ENCODE measurements around the gene ACTL7A. TPM values are rescaled to one million over a fixed set of nuclear protein-coding genes. Genes with fewer than 3 reads are reported as not detected.
A peak's percentile ranks its signal among the peaks of the same experiment; 100 is the strongest.
"Not testable (repeated sequence)": the region's sequence is repeated elsewhere in the genome, so short reads cannot be mapped to it uniquely, and the experiment has no call there.

Gene ACTL7A
- total and polyA plus RNA-seq, 9 donors = not detected

DNA sequence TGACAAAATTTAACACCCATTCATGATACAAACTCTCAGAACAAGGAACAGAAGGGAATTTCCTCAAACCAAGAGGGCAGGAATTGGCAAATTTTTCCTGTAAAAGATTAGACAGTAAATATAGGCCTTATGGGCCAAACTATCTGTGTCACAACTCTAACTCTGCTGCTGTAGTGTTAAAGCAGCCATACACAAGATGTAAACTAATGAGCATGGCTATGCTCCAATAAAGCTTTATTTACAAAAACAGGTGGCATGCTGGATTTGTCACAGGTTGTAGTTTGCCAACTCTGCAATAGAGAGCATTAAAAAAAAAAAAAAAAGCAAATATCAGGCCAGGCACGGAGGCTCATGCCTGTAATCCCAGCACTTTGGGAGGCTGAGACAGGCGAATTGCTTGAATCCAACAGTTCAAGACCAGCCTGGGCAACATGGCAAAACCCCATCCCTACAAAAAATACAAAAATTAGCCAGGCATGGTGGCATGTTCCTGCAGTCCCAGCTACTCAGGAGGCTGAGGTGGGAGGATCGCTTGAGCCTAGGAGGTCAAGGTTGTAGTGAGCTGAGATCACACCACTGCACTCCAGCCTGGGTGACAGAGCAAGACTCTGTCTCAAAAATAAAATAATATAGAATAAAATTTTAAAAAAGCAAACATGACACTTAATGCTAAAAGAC lies 24.7 kb downstream of the ACTL7A start:
- H3K4me3 ChIP-seq (ENCODE audit: low read length); H3K27me3 ChIP-seq (ENCODE audit: control insufficient read depth, insufficient read depth, low read length); H3K9me3 ChIP-seq (replicated peaks; ENCODE audit: control insufficient read depth, low read depth, low read length); H3K4me1 ChIP-seq (ENCODE audit: control insufficient read depth, insufficient read depth, low read length); H3K27ac ChIP-seq (ENCODE audit: low read length): not testable (repeated sequence)
- WGBS (ENCODE audit: insufficient coverage) = 65% methylated on average over 2 of the region's 3 CpGs
- H3K36me3 ChIP-seq (ENCODE audit: control insufficient read depth, insufficient read depth, low read length) = peaks cover 50% of the 10 kb centered on the region
- DNase-seq = peak; percentile 6

DNA sequence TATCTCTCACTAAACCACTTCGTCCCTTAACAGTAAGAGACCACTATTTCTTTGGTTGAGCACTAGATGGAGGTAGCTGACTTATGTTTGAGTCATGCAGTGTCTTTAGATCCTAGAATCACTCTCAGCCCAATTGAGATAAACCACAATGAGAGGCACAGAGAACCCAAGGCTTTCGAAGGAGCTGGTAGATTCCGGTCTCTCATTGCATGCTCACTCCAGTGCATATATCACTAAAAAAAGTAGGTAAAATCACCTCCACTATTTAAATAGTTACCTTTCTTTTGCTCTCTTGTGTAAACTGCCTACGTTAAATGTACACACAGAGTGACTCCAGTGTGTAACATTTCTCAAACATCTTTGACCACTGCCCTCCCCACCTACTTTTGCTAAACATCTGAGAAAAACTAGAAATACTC lies 27.6 kb downstream of the ACTL7A start:
- Histone ChIP-seq H3K4me1 (ENCODE audit: control insufficient read depth, insufficient read depth, low read length) (no peaks in the 10 kb centered on the region), H3K4me3 (ENCODE audit: low read length) (no peak overlapping the region), H3K36me3 (ENCODE audit: control insufficient read depth, insufficient read depth, low read length) (peaks cover 56% of the 10 kb centered on the region), H3K9me3 (replicated peaks; ENCODE audit: control insufficient read depth, low read depth, low read length) (no peaks in the 10 kb centered on the region), H3K27ac (ENCODE audit: low read length) (no peak overlapping the region), H3K27me3 (ENCODE audit: control insufficient read depth, insufficient read depth, low read length) (no peaks in the 10 kb centered on the region)
- 100% methylated on average over 1 of the region's 4 CpGs for WGBS (ENCODE audit: insufficient coverage)
- no peak for DNase-seq

DNA sequence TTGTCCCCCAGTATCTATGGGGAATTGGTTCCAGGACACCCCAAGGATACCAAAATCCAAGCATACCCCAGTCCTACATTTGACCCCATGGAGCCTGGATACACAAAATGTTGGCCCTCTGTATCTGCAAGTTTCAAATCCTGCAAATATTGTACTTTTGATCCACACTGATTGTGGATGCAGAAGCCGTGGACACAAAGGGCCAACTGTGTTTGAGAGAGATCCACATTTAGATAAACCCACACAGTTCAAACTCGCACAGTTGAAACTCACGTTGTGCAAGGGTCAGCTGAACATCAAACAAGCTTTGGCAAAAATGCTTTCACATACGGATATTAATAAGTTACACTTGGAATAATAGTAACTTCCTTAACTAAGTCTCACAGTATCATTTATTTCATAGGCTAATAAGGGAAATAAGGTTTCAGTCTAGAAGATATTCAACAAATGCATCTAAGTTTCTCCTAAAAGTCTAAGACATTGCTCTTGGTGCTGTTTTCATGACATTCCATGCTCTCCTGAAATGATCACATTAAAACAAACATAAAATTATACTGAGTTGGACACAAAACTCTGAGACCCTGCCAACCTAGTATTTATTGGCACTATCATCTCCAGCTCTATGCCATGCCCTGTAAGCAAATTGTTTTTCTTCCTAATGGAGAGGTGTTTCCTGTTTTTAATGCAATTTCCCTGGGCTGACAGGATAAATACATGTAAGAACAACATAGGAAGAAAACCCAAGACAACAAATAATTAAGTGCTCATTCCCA lies 32.3 kb downstream of the ACTL7A start:
- 83% methylated on average over 1 of the region's 4 CpGs for WGBS (ENCODE audit: insufficient coverage)

DNA sequence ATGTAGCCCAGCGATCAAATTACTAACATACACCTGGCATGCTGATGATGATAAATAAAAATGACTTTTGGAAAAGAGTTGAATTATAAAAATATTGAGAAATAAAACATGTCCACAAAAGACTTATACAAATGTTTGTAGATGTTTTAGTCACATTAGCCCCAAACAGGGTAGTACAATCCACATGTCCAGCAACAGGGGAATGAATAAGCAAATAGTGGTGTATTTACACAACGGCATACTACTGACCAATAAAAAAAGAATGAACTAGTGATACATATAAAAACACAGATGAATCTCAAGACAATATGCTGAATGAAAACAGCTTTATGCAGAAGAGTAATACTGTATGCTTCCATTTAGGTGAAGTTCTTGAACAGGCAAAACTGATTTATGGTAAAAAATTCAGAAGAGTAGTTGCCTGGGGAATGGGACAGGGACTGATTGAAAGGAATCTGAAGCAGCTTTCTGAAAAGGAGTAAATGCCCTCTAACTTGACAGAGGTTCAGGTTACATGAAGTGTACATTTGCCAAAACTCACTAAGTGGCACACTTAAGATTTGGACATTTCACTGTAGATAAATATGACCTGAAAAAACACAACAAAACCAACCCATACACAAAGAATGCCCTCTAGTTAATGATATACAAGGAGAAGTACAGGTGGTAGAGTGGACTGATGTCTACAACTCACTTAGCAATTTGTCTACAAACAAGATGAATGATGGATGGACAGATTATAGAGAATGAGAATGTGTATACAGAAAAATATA lies 35.4 kb downstream of the ACTL7A start:
- WGBS (ENCODE audit: insufficient coverage) = no CpG with 5 or more reads among the region's 2 CpGs
- H3K9me3 ChIP-seq (replicated peaks; ENCODE audit: control insufficient read depth, low read depth, low read length) = no peaks in the 10 kb centered on the region
- H3K4me3 ChIP-seq (ENCODE audit: low read length) = no peak overlapping the region
- H3K36me3 ChIP-seq (ENCODE audit: control insufficient read depth, insufficient read depth, low read length) = peaks cover 56% of the 10 kb centered on the region
- no peaks in the 10 kb centered on the region for H3K4me1 ChIP-seq (ENCODE audit: control insufficient read depth, insufficient read depth, low read length)
- DNase-seq = no peak
- no peak overlapping the region for H3K27ac ChIP-seq (ENCODE audit: low read length)
- no peaks in the 10 kb centered on the region for H3K27me3 ChIP-seq (ENCODE audit: control insufficient read depth, insufficient read depth, low read length)

More for the DNA sequence above, 32.3 kb downstream of the ACTL7A start:
- H3K27me3 ChIP-seq (ENCODE audit: control insufficient read depth, insufficient read depth, low read length) = no peaks in the 10 kb centered on the region
- no peaks in the 10 kb centered on the region for H3K4me1 ChIP-seq (ENCODE audit: control insufficient read depth, insufficient read depth, low read length)
- DNase-seq = no peak
- H3K36me3 ChIP-seq (ENCODE audit: control insufficient read depth, insufficient read depth, low read length) = peaks cover 61% of the 10 kb centered on the region
- H3K27ac ChIP-seq (ENCODE audit: low read length) = no peak overlapping the region
- H3K4me3 ChIP-seq (ENCODE audit: low read length) = no peak overlapping the region
- no peaks in the 10 kb centered on the region for H3K9me3 ChIP-seq (replicated peaks; ENCODE audit: control insufficient read depth, low read depth, low read length)

DNA sequence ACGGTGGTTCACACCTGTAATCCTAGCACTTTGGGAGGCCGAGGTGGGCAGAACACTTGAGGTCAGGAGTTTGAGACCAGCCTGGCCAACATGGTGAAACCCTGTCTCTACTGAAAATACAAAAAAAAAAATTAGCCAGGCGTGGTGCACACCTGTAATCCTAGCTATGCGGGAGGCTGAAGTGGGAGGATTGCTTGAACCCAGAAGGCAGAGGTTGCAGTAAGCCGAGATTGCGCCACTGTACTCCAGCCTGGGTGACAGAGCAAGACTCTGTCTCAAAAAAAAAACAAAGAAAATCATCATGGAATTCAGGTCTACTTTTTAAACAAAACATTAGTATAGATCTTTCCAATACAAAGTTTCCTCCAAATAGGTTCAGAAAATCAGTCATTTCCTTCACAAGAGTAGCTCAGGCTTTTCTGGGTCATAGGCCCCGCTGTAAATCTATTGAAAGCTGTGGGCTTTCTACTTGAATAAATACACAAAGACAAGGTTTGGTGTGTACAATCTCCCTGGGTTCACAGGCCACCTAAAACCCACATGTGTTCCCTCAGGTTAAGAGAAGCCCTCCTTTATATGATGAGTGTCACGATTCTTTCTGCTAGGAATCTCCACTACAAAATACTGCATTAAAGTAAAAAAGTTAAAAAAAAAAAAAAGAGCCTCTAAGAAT lies 37.1 kb downstream of the ACTL7A start:
- H3K4me3 ChIP-seq (ENCODE audit: low read length); H3K27ac ChIP-seq (ENCODE audit: low read length): not testable (repeated sequence)
- no CpG with 5 or more reads among the region's 8 CpGs for WGBS (ENCODE audit: insufficient coverage)

DNA sequence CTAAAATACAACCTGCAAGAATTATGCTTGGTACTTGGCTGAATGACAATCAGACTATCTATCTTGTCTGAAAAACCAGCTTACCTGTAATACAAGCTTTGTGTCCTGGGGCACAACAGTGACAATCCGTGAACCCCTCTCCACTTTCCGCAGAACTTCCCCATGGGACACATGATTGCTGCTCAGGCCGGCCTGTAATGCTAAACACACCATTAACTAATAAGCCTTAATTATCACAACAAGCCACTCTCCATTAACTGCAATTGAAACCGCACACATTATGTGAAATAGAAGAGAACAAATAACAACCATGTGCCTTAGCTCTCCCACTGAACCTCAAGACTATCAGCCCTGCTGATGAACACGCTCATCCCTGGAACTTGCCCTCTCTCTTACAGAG lies 38.1 kb downstream of the ACTL7A start:
- Histone ChIP-seq H3K9me3 (replicated peaks; ENCODE audit: control insufficient read depth, low read depth, low read length) (no peaks in the 10 kb centered on the region), H3K4me3 (ENCODE audit: low read length) (no peak overlapping the region), H3K36me3 (ENCODE audit: control insufficient read depth, insufficient read depth, low read length) (peaks cover 41% of the 10 kb centered on the region), H3K4me1 (ENCODE audit: control insufficient read depth, insufficient read depth, low read length) (no peaks in the 10 kb centered on the region), H3K27me3 (ENCODE audit: control insufficient read depth, insufficient read depth, low read length) (no peaks in the 10 kb centered on the region), H3K27ac (ENCODE audit: low read length) (no peak overlapping the region)
- 84% methylated on average over 3 of the region's 5 CpGs for WGBS (ENCODE audit: insufficient coverage)
- no peak for DNase-seq

More for the DNA sequence above, 37.1 kb downstream of the ACTL7A start:
- not testable (repeated sequence) for DNase-seq; H3K9me3 ChIP-seq (replicated peaks; ENCODE audit: control insufficient read depth, low read depth, low read length); H3K27me3 ChIP-seq (ENCODE audit: control insufficient read depth, insufficient read depth, low read length); H3K4me1 ChIP-seq (ENCODE audit: control insufficient read depth, insufficient read depth, low read length)
- H3K36me3 ChIP-seq (ENCODE audit: control insufficient read depth, insufficient read depth, low read length) = peaks cover 47% of the 10 kb centered on the region

DNA sequence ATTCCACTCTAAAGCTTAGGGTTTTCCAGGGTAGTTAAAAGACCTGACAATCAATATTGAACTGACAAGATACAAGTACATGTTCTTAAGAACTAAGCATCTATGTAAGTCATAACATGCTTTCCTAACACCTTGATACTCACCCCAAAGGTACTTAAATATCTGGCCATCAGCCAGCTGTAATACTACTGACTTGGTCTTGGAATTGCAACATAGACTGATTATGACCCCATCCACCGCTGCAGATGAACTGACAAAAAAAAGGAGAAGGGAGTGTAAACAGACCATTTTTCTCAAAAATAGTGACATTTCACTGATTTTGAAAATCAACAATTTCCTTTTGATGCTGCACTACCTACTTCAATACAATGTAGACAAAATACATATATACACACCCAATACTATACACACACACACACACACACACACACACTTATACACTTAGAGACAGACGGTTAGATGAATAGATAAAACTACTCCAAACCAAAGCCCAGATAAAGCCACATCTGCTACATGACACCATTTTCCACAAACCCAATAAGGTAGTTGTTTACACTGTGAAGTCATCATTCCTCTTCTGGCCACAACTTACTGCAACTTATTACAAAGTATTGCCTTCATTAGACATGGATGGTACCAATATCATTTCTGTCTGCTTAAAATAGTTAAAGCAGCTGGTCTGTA lies 41.5 kb downstream of the ACTL7A start:
- WGBS (ENCODE audit: insufficient coverage) = 80% methylated on average over 1 of the region's 2 CpGs
- Histone ChIP-seq H3K4me1 (ENCODE audit: control insufficient read depth, insufficient read depth, low read length) (no peaks in the 10 kb centered on the region), H3K27me3 (ENCODE audit: control insufficient read depth, insufficient read depth, low read length) (no peaks in the 10 kb centered on the region), H3K36me3 (ENCODE audit: control insufficient read depth, insufficient read depth, low read length) (peaks cover 42% of the 10 kb centered on the region), H3K4me3 (ENCODE audit: low read length) (no peak overlapping the region), H3K9me3 (replicated peaks; ENCODE audit: control insufficient read depth, low read depth, low read length) (no peaks in the 10 kb centered on the region), H3K27ac (ENCODE audit: low read length) (no peak overlapping the region)
- no peak for DNase-seq

DNA sequence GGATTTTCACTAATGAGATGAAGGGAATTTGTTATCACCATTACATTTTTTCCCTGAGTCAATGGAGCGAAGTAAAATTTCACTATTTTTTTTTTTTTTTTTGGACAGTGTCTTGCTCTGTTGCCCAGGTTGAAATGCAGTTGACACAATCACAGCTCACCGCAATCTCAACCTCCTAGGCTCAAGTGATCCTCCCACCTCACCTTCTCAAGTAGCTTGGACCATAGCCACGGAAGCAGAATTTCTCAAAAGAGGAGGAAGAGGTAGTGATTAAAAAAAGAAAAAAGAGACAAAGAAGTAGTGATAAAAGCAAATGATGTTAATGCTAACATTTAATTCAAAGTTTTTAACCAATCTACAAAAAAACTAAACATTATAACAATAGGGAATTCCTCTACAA lies 42.1 kb downstream of the ACTL7A start:
- peaks cover 42% of the 10 kb centered on the region for H3K36me3 ChIP-seq (ENCODE audit: control insufficient read depth, insufficient read depth, low read length)

DNA sequence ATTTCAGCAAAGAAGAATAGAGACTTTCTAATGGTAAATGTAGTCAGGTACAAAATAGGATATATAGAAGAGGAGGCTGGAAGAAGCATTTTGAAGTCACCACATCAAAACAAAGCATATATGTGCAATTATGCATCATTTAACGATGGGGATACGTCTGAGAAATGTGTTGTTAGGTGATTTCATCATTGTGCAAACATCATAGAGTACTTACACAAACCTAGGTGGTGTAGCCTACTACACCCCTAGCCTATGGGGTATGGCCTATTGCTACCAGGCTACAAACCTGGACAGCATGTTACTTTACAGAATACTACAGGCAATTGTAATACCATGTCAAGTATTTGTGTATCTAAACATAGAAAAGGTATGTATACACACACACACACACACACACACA lies 43.4 kb downstream of the ACTL7A start:
- no peaks in the 10 kb centered on the region for H3K4me1 ChIP-seq (ENCODE audit: control insufficient read depth, insufficient read depth, low read length)
- no peak overlapping the region for H3K4me3 ChIP-seq (ENCODE audit: low read length)
- H3K27me3 ChIP-seq (ENCODE audit: control insufficient read depth, insufficient read depth, low read length) = no peaks in the 10 kb centered on the region
- no peak for DNase-seq
- peaks cover 43% of the 10 kb centered on the region for H3K36me3 ChIP-seq (ENCODE audit: control insufficient read depth, insufficient read depth, low read length)
- H3K9me3 ChIP-seq (replicated peaks; ENCODE audit: control insufficient read depth, low read depth, low read length) = no peaks in the 10 kb centered on the region
- WGBS (ENCODE audit: insufficient coverage) = no CpG with 5 or more reads among the region's 2 CpGs
- H3K27ac ChIP-seq (ENCODE audit: low read length) = no peak overlapping the region

More for the DNA sequence above, 42.1 kb downstream of the ACTL7A start:
- H3K4me1 ChIP-seq (ENCODE audit: control insufficient read depth, insufficient read depth, low read length) = no peaks in the 10 kb centered on the region
- WGBS (ENCODE audit: insufficient coverage) = no CpG with 5 or more reads among the region's 3 CpGs
- H3K27ac ChIP-seq (ENCODE audit: low read length) = no peak overlapping the region
- H3K4me3 ChIP-seq (ENCODE audit: low read length) = no peak overlapping the region
- H3K9me3 ChIP-seq (replicated peaks; ENCODE audit: control insufficient read depth, low read depth, low read length) = no peaks in the 10 kb centered on the region
- no peak for DNase-seq
- H3K27me3 ChIP-seq (ENCODE audit: control insufficient read depth, insufficient read depth, low read length) = no peaks in the 10 kb centered on the region

Measured in muscle of leg (tissue), 11 donors.